NCI-H524 (cell line): ENCODE results near the gene QSOX2.
A peak's percentile ranks its signal among the peaks of the same experiment; 100 is the strongest.
"Not testable (repeated sequence)": the region's sequence is repeated elsewhere in the genome, so short reads cannot be mapped to it uniquely, and the experiment has no call there.

ENCODE experiments used
- DNase-seq, 2 experiments: peaks; one replicate each; lab custom pipeline; 2025; lab: John Stamatoyannopoulos, UW

The QSOX2 gene

GRCh38 chr9:136237486-136238341, 7.9 kb downstream of the QSOX2 start:
- no peak for DNase-seq

- not testable (repeated sequence) for DNase-seq
Measured at GRCh38 chr9:136236471-136237410, 8.9 kb downstream of the QSOX2 start.

GRCh38 chr9:136235709-136236455, 9.7 kb downstream of the QSOX2 start:
- no peak for DNase-seq

GRCh38 chr9:136235171-136235570, 10.4 kb downstream of the QSOX2 start:
- no peak for DNase-seq

- DNase-seq, result no peak
Measured at GRCh38 chr9:136234597-136234996, 11.0 kb downstream of the QSOX2 start.

- no peak for DNase-seq
Measured at GRCh38 chr9:136233868-136234267, 11.7 kb downstream of the QSOX2 start.

GRCh38 chr9:136233411-136233810, 12.2 kb downstream of the QSOX2 start:
- DNase-seq, result no peak

GRCh38 chr9:136232969-136233368, 12.6 kb downstream of the QSOX2 start:
- peak in 1 of 2 experiments; percentile 25 for DNase-seq

GRCh38 chr9:136231478-136232297, 13.9 kb downstream of the QSOX2 start:
- DNase-seq, result no peak

GRCh38 chr9:136230773-136231172, 14.8 kb downstream of the QSOX2 start:
- DNase-seq, result no peak

- no peak for DNase-seq
Measured at GRCh38 chr9:136230365-136230764, 15.2 kb downstream of the QSOX2 start.

- no peak for DNase-seq
Measured at GRCh38 chr9:136229096-136230065, 16.2 kb downstream of the QSOX2 start.

GRCh38 chr9:136228107-136228875, 17.3 kb downstream of the QSOX2 start:
- DNase-seq, result no peak

GRCh38 chr9:136226680-136227407, 18.8 kb downstream of the QSOX2 start:
- DNase-seq, result no peak

GRCh38 chr9:136225748-136226679, 19.6 kb downstream of the QSOX2 start:
- peak in 1 of 2 experiments; percentile 63 for DNase-seq

GRCh38 chr9:136225366-136225747, 20.3 kb downstream of the QSOX2 start:
- no peak for DNase-seq

- DNase-seq, result no peak
Measured at GRCh38 chr9:136223871-136224640, 21.6 kb downstream of the QSOX2 start.
